GM18520 (cell line): ENCODE data around the gene CADPS2.
"Not testable (repeated sequence)": the region's sequence is repeated elsewhere in the genome, so short reads cannot be mapped to it uniquely, and the experiment has no call there.

Experiments used
- ATAC-seq: cut with Tn5 transposase; IDR thresholded peaks from one replicate; pipeline ENCODE4 v1.9.1; 2021; ENCODE audit not compliant: unreplicated experiment

Gene CADPS2

GRCh38 chr7:122717356-122718089 lies 168.7 kb downstream of the CADPS2 start:
- no peak for ATAC-seq

- ATAC-seq = no peak
Measured at GRCh38 chr7:122715183-122715582, 171.1 kb downstream of the CADPS2 start.

GRCh38 chr7:122710916-122711315 lies 175.3 kb downstream of the CADPS2 start:
- ATAC-seq = no peak

- ATAC-seq = peak; percentile 39
Measured at GRCh38 chr7:122709930-122710646, 176.2 kb downstream of the CADPS2 start.

- ATAC-seq = no peak
Measured at GRCh38 chr7:122706836-122707235, 179.4 kb downstream of the CADPS2 start.

DNA sequence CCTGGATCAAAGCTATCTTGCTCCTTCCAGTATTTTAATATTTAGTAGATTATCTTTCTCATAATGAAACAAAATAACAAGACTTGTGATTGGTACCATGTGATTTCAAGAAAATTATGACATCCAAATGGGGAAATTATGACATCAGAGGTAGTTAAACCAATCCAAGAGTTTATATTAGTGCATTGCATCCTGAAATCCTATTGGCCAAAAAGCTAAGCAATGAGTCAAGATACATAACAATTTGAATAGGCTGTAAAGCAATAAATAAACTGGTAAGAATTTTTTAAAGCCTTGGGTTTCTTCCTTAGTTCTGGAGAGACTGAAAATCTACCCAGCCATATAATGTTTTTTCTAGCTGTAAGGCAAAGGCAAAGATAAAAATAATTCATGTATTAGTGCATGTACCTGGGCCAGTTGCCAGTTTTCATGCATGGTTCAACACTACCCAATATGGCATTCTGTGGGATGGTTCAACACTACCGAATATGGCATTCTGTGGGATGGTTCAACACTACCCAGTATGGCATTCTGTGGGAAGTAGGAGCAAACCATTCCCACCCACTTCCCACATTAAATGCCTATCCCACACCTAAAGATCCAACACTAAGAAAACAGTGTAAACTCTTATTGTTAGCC lies 183.3 kb downstream of the CADPS2 start, which contains the start of gene RNF148:
RNF148 (minus strand) TSS at position 51 of the 639 bp plus-strand sequence. CDS start 172 bp downstream, outside the sequence.
- ATAC-seq = no peak

GRCh38 chr7:122699017-122699416 lies 187.2 kb downstream of the CADPS2 start, which contains the start of gene RNF133:
Gene RNF133, minus strand, starts transcription at chr7:122699117. Its CDS starts 199 bp downstream, at chr7:122698918.
- ATAC-seq = no peak

GRCh38 chr7:122695816-122696215 lies 190.4 kb downstream of the CADPS2 start:
- ATAC-seq = no peak

DNA sequence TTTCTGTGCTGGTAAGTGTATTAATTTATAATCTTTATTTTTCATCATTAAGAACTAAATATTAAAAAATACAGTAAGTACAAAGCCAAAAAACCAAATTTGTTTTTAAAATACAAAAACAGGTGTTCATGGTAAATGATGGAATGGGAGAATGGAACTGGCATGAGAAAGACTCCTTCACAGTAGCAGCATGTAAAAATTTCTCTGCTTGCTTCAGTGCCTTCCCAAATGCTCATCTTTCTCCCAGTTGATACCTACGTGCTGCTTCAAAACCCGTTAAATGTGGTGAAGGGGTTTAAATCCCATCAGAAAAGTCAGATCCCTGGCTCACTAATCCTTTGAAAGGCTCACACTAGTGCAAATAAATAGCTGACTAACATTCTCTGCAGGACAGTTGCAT lies 191.6 kb downstream of the CADPS2 start:
- ATAC-seq = no peak

DNA sequence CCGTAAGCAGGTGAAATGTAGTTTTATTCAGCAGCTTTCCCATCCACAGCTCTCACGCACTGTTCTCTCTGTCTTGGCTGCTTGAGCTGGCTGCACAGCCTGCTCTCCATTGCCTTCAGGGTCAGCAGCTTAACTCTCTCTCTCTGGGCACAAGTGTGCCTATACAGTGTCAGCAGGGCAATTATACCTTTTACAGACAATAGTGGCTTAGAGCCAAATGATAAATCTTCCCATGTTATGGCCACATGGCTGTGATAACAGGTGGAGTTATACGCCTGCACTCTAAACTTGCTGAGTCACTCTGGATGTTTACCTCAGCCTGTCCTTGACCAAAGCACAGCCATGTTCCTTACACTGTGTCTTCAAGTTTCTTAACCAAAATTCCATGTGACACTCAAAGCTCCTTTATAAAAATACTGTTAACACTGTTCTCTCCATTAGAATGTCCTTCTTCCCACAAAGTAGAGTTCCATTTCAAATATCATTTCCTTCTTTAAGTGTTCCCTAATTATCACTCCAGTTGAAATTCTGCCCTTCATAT lies 193.4 kb downstream of the CADPS2 start:
- no peak for ATAC-seq

GRCh38 chr7:122691569-122692235 lies 194.6 kb downstream of the CADPS2 start:
- ATAC-seq = no peak

- no peak for ATAC-seq
Measured at GRCh38 chr7:122689346-122690109, 196.7 kb downstream of the CADPS2 start.

- ATAC-seq = no peak
Measured at GRCh38 chr7:122688400-122688998, 197.8 kb downstream of the CADPS2 start.

DNA sequence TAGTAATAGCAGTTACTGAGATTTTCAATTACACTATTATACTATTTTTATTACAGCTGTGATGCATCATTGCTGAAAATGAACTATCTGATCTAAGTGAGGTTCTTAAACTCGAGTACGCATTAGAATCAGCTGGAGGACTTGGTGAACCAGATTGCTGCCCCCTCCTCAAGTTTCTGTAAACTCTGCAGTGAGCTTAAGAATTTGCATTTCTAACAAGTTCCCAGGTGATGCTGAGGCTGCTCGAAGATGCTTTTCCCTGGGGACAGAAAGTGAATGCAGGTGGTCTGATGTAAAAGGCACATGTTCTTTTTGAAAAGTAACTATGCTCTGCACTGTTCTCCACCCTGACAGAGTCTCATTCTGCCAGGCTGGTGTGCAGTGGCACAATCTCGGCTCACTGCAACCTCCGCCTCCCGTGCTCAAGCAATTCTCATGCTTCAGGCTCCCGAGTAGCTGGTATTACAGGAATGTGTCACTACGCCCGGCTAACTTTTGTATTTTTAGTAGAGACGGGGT lies 199.8 kb downstream of the CADPS2 start:
- no peak for ATAC-seq

DNA sequence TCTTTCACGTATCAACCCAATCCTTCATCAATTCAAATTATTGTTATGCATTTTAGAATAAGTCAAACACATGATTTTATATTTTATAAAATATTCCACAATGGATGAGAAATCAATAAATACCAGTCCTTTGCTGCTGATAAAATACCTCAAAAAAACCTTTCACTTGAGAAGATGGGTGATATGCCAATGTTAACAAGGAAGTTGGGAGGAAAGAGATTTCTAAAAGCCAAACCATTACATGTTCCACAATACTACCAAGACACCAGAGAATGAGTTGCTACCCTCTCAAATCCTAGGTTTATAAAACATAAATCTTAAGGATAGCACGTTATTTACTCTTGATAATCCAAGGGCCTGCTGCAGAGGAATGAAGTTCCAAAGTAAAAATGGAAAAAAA lies 201.8 kb downstream of the CADPS2 start:
- ATAC-seq = no peak

- no peak for ATAC-seq
Measured at GRCh38 chr7:122682815-122683550, 203.3 kb downstream of the CADPS2 start.

GRCh38 chr7:122681186-122681585 lies 205.1 kb downstream of the CADPS2 start:
- not testable (repeated sequence) for ATAC-seq

DNA sequence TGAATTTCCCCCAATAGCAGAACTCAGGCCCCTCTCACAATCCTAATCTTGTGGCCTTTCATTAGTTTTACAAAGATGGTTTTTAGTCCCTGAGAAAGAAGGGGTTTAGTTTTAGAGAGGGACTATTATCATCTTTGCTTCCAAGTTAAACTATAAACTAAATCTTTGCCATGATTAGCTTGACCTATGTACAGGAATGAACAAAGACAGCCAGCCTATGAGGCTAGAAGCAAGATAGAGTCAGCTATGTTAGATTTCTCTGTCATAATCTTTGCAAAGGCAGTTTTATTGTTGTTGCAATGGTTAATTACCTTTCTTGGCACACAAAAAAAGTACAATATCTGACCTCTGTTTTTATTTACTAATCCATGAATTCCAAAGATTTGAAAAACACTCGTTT lies 206.4 kb downstream of the CADPS2 start:
- ATAC-seq = no peak

DNA sequence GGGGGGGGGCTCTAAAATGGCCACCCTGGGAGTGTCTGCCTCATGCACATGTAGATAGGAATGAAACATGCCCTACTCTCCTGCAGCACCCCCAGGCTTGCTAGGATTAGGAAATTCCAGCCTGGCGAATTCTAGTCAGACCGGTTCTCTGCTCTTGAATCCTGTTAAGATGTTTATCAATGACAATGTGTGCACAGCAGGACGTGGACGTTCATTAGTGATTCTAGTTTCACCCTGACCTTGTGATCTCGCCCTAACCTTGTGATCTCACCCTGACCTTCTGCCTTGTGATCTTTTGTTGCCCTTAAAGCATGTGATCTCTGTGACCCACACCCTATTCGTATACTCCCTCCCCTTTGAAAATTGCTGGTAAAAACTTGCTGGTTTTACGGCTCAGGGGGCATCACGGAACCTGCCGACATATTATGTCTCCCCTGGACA lies 207.0 kb downstream of the CADPS2 start:
- ATAC-seq = not testable (repeated sequence)
